Breast epithelium (tissue), 4 donors: ENCODE results near the gene KAT6B. TPM values are rescaled to one million over a fixed set of nuclear protein-coding genes. Genes with fewer than 3 reads are reported as not detected.

Experiments
- DNase-seq, 2 donors: peaks; one replicate each; pipeline ENCODE4 v3.0.0-alpha.2; 2019; ENCODE audit warnings: low spot score in 2 of 2
- H3K27ac ChIP-seq, 2 donors: fragments of 200-600 bp; sonication (generic) in 1 of 2; one replicate each; pipeline ENCODE4 v1.5.1; 2016 to 2019; ENCODE audit warnings: mild to moderate bottlenecking in 1 of 2
- H3K27me3 ChIP-seq, 2 donors: fragments of 200-600 bp; sonication (generic) in 1 of 2; one replicate each; pipeline versions ENCODE4 v1.5.1 to v1.6.0; 2017 to 2019; ENCODE audit warnings: control low read depth in 1 of 2, mild to moderate bottlenecking in 1 of 2
- H3K36me3 ChIP-seq: fragments of 200-600 bp; one replicate; pipeline ENCODE4 v1.5.1; 2019
- H3K4me1 ChIP-seq, 2 donors: fragments of 200-600 bp; sonication (generic); one replicate each; pipeline ENCODE4 v1.5.1; 2016 to 2019; ENCODE audit warnings: control low read depth in 1 of 2
- H3K4me3 ChIP-seq, 3 donors: fragments of 200-600 bp; sonication (generic); 1 replicate in 2 of 3; 2 replicates in 1 of 3; pipeline ENCODE4 v1.5.1; 2016 to 2019; ENCODE audit warnings: mild to moderate bottlenecking in 3 of 3, moderate library complexity in 2 of 3
- H3K9me3 ChIP-seq, 2 donors: fragments of 200-600 bp; sonication (generic) in 1 of 2; one replicate each; pipeline ENCODE4 v1.5.1; 2016 to 2019; ENCODE audit warnings: control low read depth in 1 of 2
- POLR2A ChIP-seq: fragments of 450-650 bp; IDR thresholded peaks from one replicate; pipeline ENCODE4 v1.6.1; 2016; ENCODE audit warnings: antibody characterized with exemption, mild to moderate bottlenecking, moderate library complexity
- POLR2AphosphoS5 ChIP-seq, 3 donors: sonication (generic); formaldehyde crosslinking; IDR thresholded peaks; one replicate each; pipeline ENCODE4 v1.6.1; 2017; ENCODE audit warnings: antibody characterized with exemption in 3 of 3
- intact Hi-C: fragments of 100-400 bp; cut with DNase I; formaldehyde crosslinking; loops from one replicate; pipeline ENCODE4 v1.15.1; 2023; ENCODE audit warnings: low total_unique reads
- total RNA-seq, 3 donors: library from RNA; depleted of rRNA; stranded (reverse); fragments of >200 nt; gene quantifications; one replicate each; pipeline ENCODE4 v1.1.0, GENCODE V29; 2016
- TF ChIP-seq, protein P1 (sequence below), 3 donors: fragments of 450-650 bp; IDR thresholded peaks; one replicate each; pipeline ENCODE4 v1.5.1; 2016 to 2017; ENCODE audit warnings: antibody characterized with exemption in 3 of 3, mild to moderate bottlenecking in 3 of 3, moderate library complexity in 3 of 3

KAT6B gene
- total RNA-seq, 3 donors from 2014 or later = 46.2 to 90.3 (median 55.7) TPM

GRCh38 chr10:74867351-74867750, 41.0 kb downstream of the KAT6B start:
- H3K27me3 ChIP-seq = no peaks in the 10 kb centered on the region
- no peaks in the 10 kb centered on the region for H3K4me1 ChIP-seq
- H3K36me3 ChIP-seq = no peaks in the 10 kb centered on the region
- intact Hi-C loops = no loop called here
- no peaks in the 10 kb centered on the region for H3K9me3 ChIP-seq
- H3K27ac ChIP-seq = no peak overlapping the region
- no peak for TF ChIP-seq POLR2AphosphoS5 (IDR thresholded peaks at IDR 0.05)
- TF ChIP-seq, protein P1, sequence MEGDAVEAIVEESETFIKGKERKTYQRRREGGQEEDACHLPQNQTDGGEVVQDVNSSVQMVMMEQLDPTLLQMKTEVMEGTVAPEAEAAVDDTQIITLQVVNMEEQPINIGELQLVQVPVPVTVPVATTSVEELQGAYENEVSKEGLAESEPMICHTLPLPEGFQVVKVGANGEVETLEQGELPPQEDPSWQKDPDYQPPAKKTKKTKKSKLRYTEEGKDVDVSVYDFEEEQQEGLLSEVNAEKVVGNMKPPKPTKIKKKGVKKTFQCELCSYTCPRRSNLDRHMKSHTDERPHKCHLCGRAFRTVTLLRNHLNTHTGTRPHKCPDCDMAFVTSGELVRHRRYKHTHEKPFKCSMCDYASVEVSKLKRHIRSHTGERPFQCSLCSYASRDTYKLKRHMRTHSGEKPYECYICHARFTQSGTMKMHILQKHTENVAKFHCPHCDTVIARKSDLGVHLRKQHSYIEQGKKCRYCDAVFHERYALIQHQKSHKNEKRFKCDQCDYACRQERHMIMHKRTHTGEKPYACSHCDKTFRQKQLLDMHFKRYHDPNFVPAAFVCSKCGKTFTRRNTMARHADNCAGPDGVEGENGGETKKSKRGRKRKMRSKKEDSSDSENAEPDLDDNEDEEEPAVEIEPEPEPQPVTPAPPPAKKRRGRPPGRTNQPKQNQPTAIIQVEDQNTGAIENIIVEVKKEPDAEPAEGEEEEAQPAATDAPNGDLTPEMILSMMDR (IDR thresholded peaks at IDR 0.05) = no peak
- TF ChIP-seq POLR2A = no peak
- DNase-seq = no peak
- H3K4me3 ChIP-seq = no peak overlapping the region

DNA sequence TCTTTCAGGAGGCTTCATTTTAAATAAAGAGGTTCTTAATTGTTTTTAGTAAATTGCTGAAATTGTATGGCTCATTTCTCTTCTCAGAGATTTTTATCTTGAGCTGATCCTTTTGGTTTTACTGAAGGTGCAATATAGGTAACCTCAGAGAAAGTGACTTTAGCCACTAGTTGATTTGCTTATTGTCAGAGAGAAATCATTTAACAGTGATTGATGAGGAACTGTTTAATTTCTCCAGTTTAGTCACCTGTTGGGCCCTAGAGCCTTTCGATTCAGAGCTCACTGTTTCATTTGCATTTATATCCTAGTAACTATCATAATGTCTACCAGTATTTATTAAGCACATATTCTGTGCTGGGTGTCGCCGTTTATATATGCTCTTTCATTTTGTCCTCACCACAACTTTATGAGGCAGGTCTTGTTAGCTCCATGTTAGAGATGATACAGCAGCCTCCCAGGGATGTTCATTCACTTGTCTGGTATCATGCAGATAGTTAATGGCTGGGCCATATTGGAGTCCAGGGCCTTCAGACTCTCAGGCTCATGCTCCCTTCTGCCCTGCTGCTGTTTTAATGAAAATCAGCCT, 42.1 kb downstream of the KAT6B start:
- DNase-seq = no peak

DNA sequence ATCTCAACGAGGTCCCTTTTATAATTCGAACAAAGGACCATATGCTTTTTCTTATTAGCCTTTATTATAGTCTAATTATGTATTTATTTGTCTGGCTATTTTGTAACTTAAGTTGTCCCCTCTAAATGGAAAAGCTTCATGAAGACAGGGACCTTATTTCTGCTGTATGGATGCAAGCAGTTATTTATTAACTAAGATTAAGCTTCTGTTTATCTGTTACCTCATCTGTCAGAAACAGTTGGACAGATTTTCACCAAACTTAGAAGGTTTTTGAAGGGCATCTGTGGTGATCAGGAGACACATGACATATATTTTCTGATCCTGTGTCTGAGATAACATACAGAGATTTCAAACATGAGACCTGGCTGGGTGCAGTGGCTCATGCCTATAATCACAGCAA, 43.2 kb downstream of the KAT6B start:
- Histone ChIP-seq H3K36me3 (no peaks in the 10 kb centered on the region), H3K27me3 (no peaks in the 10 kb centered on the region), H3K4me1 (no peaks in the 10 kb centered on the region), H3K27ac (no peak overlapping the region), H3K4me3 (no peak overlapping the region), H3K9me3 (no peaks in the 10 kb centered on the region)
- no peak for DNase-seq
- TF ChIP-seq POLR2A = no peak
- TF ChIP-seq POLR2AphosphoS5 (IDR thresholded peaks at IDR 0.05) = no peak
- TF ChIP-seq, protein P1 (IDR thresholded peaks at IDR 0.05) = no peak
- intact Hi-C loops = no loop called here

More for the DNA sequence above, 42.1 kb downstream of the KAT6B start:
- no peak overlapping the region for H3K4me3 ChIP-seq
- no peaks in the 10 kb centered on the region for H3K4me1 ChIP-seq
- H3K27me3 ChIP-seq = no peaks in the 10 kb centered on the region
- intact Hi-C loops = no loop called here
- no peaks in the 10 kb centered on the region for H3K9me3 ChIP-seq
- H3K27ac ChIP-seq = no peak overlapping the region
- H3K36me3 ChIP-seq = no peaks in the 10 kb centered on the region
- TF ChIP-seq, protein P1 (IDR thresholded peaks at IDR 0.05) = no peak

- H3K27me3 ChIP-seq = no peaks in the 10 kb centered on the region
- TF ChIP-seq POLR2A (no peak), POLR2AphosphoS5 (IDR thresholded peaks at IDR 0.05) (no peak)
- TF ChIP-seq, protein P1 (IDR thresholded peaks at IDR 0.05) = no peak
- H3K4me3 ChIP-seq = no peak overlapping the region
- no peaks in the 10 kb centered on the region for H3K36me3 ChIP-seq
- no peak for DNase-seq
- H3K9me3 ChIP-seq = no peaks in the 10 kb centered on the region
- H3K4me1 ChIP-seq = no peaks in the 10 kb centered on the region
- intact Hi-C loops = no loop called here
- no peak overlapping the region for H3K27ac ChIP-seq
Observed at GRCh38 chr10:74870191-74870590, 43.8 kb downstream of the KAT6B start.

GRCh38 chr10:74871595-74872382, 45.4 kb downstream of the KAT6B start:
- intact Hi-C loops = no loop called here
- H3K27me3 ChIP-seq = no peaks in the 10 kb centered on the region
- H3K4me1 ChIP-seq = no peaks in the 10 kb centered on the region
- peak overlapping the region in 1 of 2 donors; percentile 45 for H3K27ac ChIP-seq
- no peak overlapping the region for H3K4me3 ChIP-seq
- TF ChIP-seq POLR2AphosphoS5 (IDR thresholded peaks at IDR 0.05) (no peak), POLR2A (no peak)
- TF ChIP-seq, protein P1 (IDR thresholded peaks at IDR 0.05) = no peak
- no peaks in the 10 kb centered on the region for H3K36me3 ChIP-seq
- no peaks in the 10 kb centered on the region for H3K9me3 ChIP-seq
- DNase-seq = no peak
